ENCODE results near the gene RADX. TPM values are rescaled to one million over a fixed set of nuclear protein-coding genes. Genes with fewer than 3 reads are reported as not detected.

Gene RADX
- total and polyA plus RNA-seq, 2 donors (not counting 1 experiment from before 2014, with no cell fraction given) = 0.37 to 1.7 TPM

Other genes with a start within 250 kb of the RADX start
- 2.3 and 8.1 TPM in 2 replicates for gene RNF128, start 114.7 kb downstream of the RADX start, total RNA-seq
- gene RNF128, start 114.7 kb downstream of the RADX start, polyA plus RNA-seq = 0.74 and 5.1 TPM in 2 replicates
- 5.4 and 9.1 TPM in 2 replicates for gene TBC1D8B, start 190.7 kb downstream of the RADX start, total RNA-seq
- gene TBC1D8B, start 190.7 kb downstream of the RADX start, polyA plus RNA-seq = 8.7 and 15.4 TPM in 2 replicates